GM21367 (cell line): ENCODE data around the gene PLA2G15.

Experiments
- ATAC-seq: cut with Tn5 transposase; IDR thresholded peaks from one replicate; pipeline ENCODE4 v1.9.1; 2021; ENCODE audit not compliant: unreplicated experiment

PLA2G15 gene

DNA sequence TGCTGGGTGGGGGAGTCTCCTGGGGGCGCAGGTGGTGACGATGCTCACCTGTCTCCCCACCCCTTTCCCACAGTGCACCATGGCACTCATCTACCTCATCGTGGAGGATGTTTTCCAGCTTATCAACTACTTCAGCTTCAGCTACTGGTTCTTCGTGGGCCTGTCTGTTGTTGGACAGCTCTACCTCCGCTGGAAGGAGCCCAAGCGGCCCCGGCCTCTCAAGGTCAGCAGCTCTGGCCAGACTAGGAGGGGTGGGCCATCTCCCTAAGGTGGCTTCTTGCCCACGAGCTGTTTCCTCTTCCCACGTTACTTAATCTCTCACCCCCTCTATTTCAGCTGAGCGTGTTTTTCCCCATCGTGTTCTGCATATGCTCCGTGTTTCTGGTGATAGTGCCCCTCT lies 51.1 kb downstream of the PLA2G15 start:
- ATAC-seq, result no peak

DNA sequence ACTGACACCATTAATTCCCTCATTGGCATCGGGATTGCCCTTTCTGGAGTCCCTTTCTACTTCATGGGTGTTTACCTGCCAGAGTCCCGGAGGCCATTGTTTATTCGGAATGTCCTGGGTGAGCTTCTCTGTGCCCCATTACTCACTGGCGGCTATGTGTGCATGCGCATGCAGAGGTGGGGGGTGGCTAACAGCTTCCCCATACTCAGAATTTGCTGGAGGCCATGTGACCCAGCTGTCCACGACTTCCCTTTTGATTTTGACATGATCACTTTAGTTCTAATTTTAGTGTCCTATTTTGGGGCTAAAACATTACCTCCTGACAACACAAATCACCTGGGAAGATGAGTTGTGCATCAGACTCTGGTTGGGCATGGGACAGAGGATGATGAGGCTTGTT lies 51.5 kb downstream of the PLA2G15 start:
- ATAC-seq, result no peak

DNA sequence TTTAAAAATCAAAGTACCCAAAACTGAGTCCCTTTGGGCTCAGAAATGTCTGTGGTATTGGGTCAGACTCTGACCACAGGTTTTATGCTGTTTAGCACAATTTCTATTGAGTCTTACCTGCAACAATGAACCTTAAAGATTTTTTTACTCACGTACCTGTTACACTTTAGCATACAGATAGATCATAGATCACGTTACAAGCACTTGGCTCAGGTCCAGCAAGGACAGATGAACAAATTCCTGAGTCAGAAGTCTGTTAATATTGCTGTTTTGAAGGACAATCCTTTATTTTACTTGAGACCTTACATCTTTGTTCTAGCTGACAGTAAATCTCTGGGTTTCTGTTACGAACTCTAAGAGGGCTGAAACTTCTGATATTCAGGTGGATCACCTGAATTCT lies 52.7 kb downstream of the PLA2G15 start:
- ATAC-seq, result no peak

DNA sequence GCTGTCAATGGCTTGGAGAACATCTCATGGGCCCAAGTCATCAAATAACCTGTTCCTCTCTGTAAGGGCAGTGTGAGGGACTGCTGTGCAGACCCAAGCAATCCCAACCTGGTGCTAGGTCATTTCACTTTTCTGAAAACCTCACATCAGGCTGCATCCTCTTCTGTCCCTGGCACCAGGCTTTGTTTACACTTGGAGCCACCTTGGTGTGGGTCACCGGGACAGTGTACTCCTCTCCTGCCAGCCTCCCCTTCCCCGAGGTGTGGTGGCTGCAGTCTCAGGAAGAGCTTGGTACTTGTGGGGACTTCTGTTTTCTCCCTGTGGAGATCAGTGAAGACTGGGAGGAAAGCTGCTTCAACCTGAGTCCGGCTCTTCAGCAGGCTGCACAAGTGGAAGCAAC lies 53.1 kb downstream of the PLA2G15 start:
- ATAC-seq, result no peak

DNA sequence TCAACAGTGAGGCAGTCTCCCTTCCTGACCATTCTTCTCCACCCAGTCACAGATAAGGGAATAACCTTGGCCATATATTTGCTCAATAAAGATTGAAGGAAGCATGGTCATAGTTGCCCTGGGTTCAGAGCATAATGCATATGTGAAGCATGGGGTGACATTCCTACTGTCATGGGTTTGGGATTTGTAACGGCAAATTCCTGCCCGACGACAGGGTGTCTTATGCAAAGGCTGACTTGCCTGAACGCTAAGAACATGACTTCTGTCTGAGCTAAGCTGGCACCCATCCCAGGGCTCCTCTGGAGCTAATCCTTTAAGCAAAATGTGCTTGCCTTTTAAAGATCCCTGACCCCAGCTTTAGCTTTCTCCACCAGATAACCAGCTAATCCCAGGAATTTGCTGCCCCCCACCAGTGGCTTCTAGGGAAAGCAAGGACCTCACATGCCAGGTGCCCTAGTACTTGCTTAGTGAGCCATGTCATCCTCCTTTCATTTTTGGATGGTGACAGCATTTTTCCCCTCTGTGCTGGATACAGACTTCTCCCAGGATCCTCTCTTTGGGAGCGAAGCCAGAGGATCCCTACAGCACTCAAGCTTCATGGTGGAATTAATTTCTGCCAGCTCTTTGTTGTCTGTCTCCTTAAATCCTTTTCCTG lies 53.9 kb downstream of the PLA2G15 start:
- no peak for ATAC-seq

DNA sequence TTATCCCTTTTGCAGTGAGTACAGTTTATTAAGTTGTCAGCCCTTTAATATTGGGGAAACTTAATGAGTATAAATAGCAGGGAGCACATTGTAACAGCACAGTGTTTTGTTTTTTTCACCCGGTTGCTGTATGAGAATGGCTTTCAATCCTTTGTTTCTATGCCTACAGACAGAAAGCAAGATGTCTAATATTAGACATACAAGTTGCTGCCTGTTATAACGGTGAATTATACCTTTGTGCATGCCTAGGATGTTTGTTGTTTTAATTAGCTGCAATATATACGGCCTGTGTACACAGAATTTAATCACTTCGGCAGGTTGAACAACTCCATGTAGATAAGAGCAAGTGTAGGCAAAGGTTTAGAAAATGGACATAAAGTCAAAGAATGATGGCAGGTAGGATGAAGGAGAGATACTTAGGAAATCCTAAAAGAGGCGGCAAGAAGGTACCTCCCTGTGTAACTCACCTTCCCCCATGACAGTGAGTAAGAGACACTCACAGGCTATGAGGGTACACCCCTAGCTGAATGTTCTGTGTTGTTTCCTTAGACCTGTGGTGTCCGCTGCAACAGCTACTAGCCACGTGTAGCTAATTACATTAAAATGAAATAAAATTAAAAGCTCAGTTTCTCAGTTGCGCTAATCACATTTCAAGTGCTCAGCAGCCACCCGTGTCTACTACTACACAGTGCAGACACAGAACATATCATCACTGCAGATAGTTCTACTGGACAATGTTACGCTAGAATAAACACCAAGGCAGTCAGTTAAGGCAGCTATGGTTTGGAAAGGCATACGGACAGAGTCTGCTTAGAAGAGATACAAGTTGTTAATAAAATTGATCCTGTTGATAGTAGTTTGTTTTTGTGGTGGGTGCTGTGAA lies 54.6 kb downstream of the PLA2G15 start:
- ATAC-seq, result no peak

DNA sequence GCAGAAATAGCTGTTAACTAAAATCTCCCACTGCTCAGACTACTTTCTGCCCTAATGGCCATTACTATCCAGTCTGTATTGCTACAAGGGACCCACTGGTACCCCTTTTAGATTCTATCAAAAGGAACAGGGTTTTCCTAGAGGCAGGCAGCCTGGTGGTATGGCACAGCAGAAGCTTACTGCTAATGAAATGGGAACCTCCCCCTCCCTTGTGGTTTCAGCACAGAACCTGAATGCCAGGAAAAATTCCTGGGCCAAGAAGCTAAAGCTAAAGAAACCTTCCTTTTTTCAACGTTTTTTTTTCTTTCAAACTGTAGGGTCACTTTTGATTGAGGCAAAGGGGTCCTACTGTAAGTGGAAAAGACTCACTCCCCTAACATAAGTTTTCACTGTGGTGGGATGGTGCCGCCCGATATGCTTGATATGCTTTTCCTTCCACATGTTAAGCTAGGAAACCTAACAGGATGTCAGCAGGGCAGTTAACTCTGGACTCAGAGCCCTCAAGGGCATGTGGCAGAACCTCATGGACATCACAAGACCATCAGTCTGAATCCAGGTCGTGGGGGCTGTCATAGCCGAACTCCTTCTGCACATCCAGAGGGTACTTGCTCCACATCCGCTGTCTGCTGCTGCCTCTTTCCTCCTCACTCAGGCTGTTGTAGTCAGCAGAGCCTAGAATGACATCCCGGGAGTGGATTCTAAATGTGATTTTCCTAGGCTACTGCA lies 55.7 kb downstream of the PLA2G15 start:
- ATAC-seq, result no peak

DNA sequence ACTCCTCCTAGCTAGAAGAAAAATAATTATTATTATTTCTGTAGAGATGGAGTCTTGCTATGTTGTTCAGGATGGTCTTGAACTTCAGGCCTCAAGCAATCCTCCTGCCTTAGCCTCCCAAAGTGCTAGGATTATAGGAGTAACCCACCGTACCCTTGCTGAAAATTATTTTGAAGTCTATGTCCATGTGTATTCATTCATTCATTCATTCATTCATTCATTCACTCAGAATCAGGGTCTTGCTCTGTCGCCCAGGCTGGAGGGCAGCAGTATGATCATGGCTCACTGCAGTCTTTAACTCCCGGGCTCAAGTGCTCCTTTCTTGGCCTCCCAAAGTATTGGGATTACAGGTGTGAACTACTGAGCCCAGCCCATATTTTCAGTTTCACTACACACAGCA lies 61.5 kb downstream of the PLA2G15 start:
- ATAC-seq, result no peak

DNA sequence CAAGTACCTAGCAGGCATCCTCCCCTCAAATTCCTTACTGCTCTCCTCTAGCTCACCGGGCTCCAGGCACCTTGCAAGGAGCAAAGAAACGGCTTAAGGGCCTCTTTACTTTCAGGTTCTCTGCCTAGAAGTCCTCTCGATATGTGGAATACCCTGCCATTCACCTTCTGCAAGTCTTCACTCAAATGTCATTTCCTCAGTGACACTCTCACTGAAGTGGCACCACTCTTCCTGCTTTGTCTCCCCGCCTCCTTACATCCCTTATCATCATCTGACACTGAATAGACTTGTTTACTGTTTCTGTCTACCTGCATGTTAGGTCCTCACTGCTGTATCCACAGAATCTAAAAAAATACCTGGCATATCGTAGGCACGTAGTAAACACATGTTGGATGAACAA lies 64.6 kb downstream of the PLA2G15 start:
- no peak for ATAC-seq

DNA sequence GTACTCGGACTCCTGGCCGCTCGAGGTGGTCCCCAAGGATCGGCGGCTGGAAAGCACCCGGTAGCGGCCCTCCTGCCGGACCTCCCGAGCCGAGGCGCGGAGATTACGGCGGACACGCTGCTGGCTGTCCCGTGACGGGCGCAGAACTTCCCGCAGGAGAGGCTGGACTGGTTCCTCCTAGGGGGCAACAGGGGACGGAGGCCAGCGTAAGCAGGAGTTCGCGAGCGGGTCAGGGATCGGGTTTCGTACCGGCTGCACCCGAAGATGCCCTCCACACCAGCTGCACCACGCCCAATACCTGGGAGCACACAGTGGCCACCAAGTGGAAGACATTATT lies 65.2 kb downstream of the PLA2G15 start:
- no peak for ATAC-seq
